MM.1S (cell line): ENCODE data around the gene LCNL1.

Experiments
- DNase-seq: peaks from one replicate; pipeline ENCODE4 v3.0.0-alpha.2; 2015
- H2AFZ ChIP-seq: fragments of 300-600 bp; sonication (generic); 2 replicates; pipeline ENCODE4 v1.6.0; 2016; ENCODE audit warnings: antibody characterized with exemption, low read length
- H3F3A ChIP-seq: fragments of 300-600 bp; sonication (generic); 2 replicates; pipeline ENCODE4 v1.6.1; 2016; ENCODE audit warnings: mild to moderate bottlenecking, antibody characterized with exemption, low read length, moderate library complexity, mixed read lengths; ENCODE audit not compliant: insufficient read depth
- H3K27ac ChIP-seq: fragments of 300-600 bp; sonication (generic); 2 replicates; pipeline ENCODE4 v1.5.1; 2016; ENCODE audit warnings: mild to moderate bottlenecking, low read length
- H3K27me3 ChIP-seq: fragments of 300-600 bp; sonication (generic); replicated peaks from 2 replicates; pipeline ENCODE4 v1.6.0; 2016; ENCODE audit warnings: low read length; ENCODE audit not compliant: insufficient read depth
- H3K36me3 ChIP-seq: fragments of 300-600 bp; sonication (generic); replicated peaks from 2 replicates; pipeline ENCODE4 v1.6.1; 2016; ENCODE audit warnings: mild to moderate bottlenecking, low read length, mixed read lengths; ENCODE audit not compliant: insufficient read depth
- H3K4me1 ChIP-seq: fragments of 300-600 bp; sonication (generic); 2 replicates; pipeline ENCODE4 v1.6.1; 2016; ENCODE audit warnings: low read length, mixed read lengths
- H3K4me2 ChIP-seq: fragments of 300-600 bp; sonication (generic); 2 replicates; pipeline ENCODE4 v1.6.0; 2016; ENCODE audit warnings: low read depth, low read length
- H3K4me3 ChIP-seq: fragments of 300-600 bp; sonication (generic); 2 replicates; pipeline ENCODE4 v1.5.1; 2016; ENCODE audit warnings: low read length, mixed read lengths
- H3K79me2 ChIP-seq: fragments of 300-600 bp; sonication (generic); 2 replicates; pipeline ENCODE4 v1.6.1; 2016; ENCODE audit warnings: mixed run types, low read length, mixed read lengths
- H3K9ac ChIP-seq: fragments of 300-600 bp; sonication (generic); 2 replicates; pipeline ENCODE4 v1.6.1; 2016; ENCODE audit warnings: low read length, mixed read lengths
- H3K9me2 ChIP-seq: fragments of 300-600 bp; sonication (generic); replicated peaks from 2 replicates; pipeline ENCODE4 v1.6.1; 2016; ENCODE audit warnings: mild to moderate bottlenecking, low read length, mixed read lengths; ENCODE audit not compliant: insufficient read depth
- H3K9me3 ChIP-seq: fragments of 300-600 bp; sonication (generic); replicated peaks from 2 replicates; pipeline ENCODE4 v1.6.1; 2016; ENCODE audit warnings: mild to moderate bottlenecking, low read length, mixed read lengths; ENCODE audit not compliant: insufficient read depth
- H4K20me1 ChIP-seq: fragments of 300-600 bp; sonication (generic); 2 replicates; pipeline ENCODE4 v1.6.1; 2016; ENCODE audit warnings: mild to moderate bottlenecking, low read length, moderate library complexity, mixed read lengths; ENCODE audit not compliant: insufficient read depth
- CTCF ChIP-seq: fragments of 300-600 bp; sonication (generic); IDR thresholded peaks from 2 replicates; pipeline ENCODE4 v1.5.1; 2016; ENCODE audit warnings: antibody characterized with exemption, low read length, mixed read lengths
- EZH2 ChIP-seq: fragments of 300-600 bp; sonication (generic); optimal IDR thresholded peaks from 2 replicates; pipeline ENCODE3; 2017; ENCODE audit warnings: low read depth, mild to moderate bottlenecking, antibody characterized with exemption, low read length, mixed read lengths
- EZH2phosphoT487 ChIP-seq: fragments of 300-600 bp; sonication (generic); IDR thresholded peaks from 2 replicates; pipeline ENCODE4 v1.6.1; 2018; ENCODE audit warnings: antibody characterized with exemption, low read length

Gene LCNL1

DNA sequence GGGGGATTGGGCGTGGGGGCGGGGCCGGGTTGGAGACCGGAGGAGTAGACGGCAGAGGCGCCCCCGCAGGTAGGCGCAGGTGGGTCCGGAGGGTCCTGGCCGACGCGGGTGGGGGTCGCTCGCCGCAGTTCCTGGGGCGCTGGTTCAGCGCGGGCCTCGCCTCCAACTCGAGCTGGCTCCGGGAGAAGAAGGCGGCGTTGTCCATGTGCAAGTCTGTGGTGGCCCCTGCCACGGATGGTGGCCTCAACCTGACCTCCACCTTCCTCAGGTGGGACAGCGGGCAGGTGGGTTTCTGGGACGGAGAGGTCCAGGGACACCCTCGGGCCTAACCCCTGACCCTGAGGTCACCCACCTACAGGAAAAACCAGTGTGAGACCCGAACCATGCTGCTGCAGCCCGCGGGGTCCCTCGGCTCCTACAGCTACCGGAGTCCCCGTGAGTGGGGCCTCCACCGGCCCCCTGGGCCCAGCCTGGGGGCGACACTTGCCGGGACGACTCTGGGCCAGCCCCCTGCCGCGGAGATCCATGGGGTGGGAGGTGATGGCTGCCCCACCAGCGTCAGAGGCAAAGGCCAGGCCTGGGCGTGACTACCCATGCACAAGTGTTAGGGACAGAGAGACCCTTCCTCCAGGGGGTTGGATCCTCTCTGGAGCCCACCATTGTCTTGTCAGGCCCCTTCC is 3.8 kb upstream of the LCNL1 start:
- no peak for DNase-seq
- Histone ChIP-seq H3K27ac (no peak overlapping the region), H3K4me2 (no peak overlapping the region), H3K9me3 (no peaks in the 10 kb centered on the region), H3K9me2 (no peaks in the 10 kb centered on the region), H3K4me3 (no peak overlapping the region), H3F3A (no peaks in the 10 kb centered on the region), H3K27me3 (peaks cover 74% of the 10 kb centered on the region), H3K79me2 (no peaks in the 10 kb centered on the region), H3K4me1 (no peaks in the 10 kb centered on the region), H3K36me3 (no peaks in the 10 kb centered on the region), H2AFZ (no peak overlapping the region), H3K9ac (no peak overlapping the region), H4K20me1 (no peaks in the 10 kb centered on the region)
- TF ChIP-seq EZH2phosphoT487: no peak
- TF ChIP-seq CTCF: no peak
- TF ChIP-seq EZH2: no peak

- Histone ChIP-seq H4K20me1 (no peaks in the 10 kb centered on the region), H2AFZ (no peak overlapping the region), H3K27me3 (peaks cover 74% of the 10 kb centered on the region), H3K9me2 (no peaks in the 10 kb centered on the region), H3K4me2 (no peak overlapping the region), H3K9ac (no peak overlapping the region), H3K27ac (no peak overlapping the region), H3K36me3 (no peaks in the 10 kb centered on the region), H3K79me2 (no peaks in the 10 kb centered on the region), H3K9me3 (no peaks in the 10 kb centered on the region), H3F3A (no peaks in the 10 kb centered on the region), H3K4me3 (no peak overlapping the region), H3K4me1 (no peaks in the 10 kb centered on the region)
- TF ChIP-seq CTCF: no peak
- TF ChIP-seq EZH2phosphoT487: no peak
- no peak for TF ChIP-seq EZH2
- DNase-seq: no peak
These were observed 2.8 kb upstream of the LCNL1 start for GRCh38 chr9:136979769-136980587.

DNA sequence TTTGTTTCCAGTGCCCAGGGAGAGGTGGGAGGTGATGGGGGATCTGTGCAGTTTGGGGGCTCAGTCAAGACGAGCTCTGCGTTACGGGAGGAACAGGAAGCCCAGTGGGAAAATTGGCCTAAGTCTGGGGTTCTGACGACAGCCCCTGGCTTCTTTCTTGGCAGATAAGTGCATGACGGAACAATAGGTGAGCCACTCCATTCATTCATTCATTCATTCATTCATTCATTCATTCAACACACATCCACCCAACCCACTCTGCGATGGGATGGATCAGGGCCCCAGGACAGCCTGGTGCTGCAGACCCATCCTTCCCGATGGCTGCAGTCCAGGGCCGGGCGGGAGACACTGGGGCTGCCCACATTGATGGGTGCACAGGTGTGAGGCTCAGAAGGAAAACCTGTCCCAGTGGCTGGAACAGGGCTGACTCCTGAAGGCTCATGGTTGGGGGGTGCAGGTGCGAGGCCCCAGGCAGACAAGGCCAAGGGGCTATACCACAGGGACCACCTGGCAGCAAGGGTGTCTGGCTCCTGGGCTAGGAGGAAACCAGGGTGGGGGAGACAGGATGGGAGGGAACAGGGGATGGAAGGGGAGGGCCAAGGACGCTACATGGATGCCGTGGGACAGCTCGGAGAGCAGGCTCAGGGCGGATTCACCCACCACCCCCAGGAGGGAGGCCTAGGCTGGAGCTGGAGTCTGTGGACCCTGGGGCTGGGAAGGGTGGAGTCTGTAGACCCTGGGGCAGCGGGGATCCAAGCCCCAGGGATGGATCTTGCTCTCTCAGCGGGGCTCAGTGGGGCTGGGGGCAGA is 1.9 kb upstream of the LCNL1 start:
- Histone ChIP-seq H3K27me3 (peaks cover 74% of the 10 kb centered on the region), H3K4me1 (no peaks in the 10 kb centered on the region), H3K27ac (no peak overlapping the region), H3K9me2 (no peaks in the 10 kb centered on the region), H4K20me1 (no peaks in the 10 kb centered on the region), H3K4me3 (no peak overlapping the region), H3K79me2 (no peaks in the 10 kb centered on the region), H3K4me2 (no peak overlapping the region), H3F3A (no peaks in the 10 kb centered on the region), H3K9me3 (no peaks in the 10 kb centered on the region), H3K36me3 (no peaks in the 10 kb centered on the region), H2AFZ (no peak overlapping the region), H3K9ac (no peak overlapping the region)
- DNase-seq: no peak
- TF ChIP-seq EZH2phosphoT487: no peak
- TF ChIP-seq CTCF: no peak
- TF ChIP-seq EZH2: no peak
